CD1c-positive myeloid dendritic cell (primary cell): Measurements from ENCODE around the gene SORCS2.
"Not testable (repeated sequence)": the region's sequence is repeated elsewhere in the genome, so short reads cannot be mapped to it uniquely, and the experiment has no call there.

Experiments
- DNase-seq: peaks from one replicate; pipeline ENCODE4 v3.0.0-alpha.2; 2016; ENCODE audit errors: extremely low spot score

The SORCS2 gene

DNA sequence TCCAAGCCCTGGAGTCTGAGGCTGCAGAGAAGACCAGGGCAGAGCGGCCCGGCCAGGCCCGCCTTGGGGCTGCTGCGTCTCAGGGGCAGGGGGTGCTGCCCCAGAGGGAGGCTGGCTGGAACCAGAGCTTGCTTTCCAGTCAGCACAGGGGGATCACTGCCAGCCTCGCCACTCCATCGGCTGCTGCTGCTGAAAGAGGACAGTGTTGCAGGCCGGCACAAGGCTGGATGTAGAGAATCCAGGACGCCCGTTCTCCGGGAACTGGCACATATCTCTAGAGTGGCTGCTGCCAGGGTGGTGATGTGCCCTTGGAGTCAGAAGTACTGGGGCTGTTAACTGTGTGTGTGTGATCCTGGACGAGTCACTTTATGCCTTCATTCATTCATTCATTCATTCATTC is 31.9 kb upstream of the SORCS2 start:
- no peak for DNase-seq

DNA sequence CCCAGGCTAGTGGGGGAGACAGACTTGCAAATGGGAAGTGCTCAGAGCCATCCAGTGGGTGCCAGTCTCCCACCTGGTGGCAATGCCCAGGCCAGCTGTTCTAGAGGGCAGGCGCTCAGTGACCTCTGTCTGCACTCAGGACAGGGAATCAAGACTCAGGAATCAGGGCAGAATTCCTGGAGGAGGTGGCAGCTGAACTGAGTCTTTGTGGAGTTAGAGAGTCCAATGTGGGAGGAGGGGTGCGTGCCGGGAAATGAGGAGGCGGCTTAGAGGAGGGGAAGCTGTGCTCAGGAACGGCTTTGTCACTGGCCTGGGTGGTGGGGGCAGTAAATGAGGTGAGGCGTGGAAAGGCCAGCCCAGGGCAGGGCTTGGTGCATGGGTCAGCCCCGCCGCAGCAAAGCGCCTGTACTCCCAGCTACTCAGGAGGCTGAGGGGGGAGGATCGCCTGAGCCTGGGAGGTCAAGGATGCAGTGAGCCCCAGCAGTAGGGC is 31.3 kb upstream of the SORCS2 start:
- no peak for DNase-seq

DNA sequence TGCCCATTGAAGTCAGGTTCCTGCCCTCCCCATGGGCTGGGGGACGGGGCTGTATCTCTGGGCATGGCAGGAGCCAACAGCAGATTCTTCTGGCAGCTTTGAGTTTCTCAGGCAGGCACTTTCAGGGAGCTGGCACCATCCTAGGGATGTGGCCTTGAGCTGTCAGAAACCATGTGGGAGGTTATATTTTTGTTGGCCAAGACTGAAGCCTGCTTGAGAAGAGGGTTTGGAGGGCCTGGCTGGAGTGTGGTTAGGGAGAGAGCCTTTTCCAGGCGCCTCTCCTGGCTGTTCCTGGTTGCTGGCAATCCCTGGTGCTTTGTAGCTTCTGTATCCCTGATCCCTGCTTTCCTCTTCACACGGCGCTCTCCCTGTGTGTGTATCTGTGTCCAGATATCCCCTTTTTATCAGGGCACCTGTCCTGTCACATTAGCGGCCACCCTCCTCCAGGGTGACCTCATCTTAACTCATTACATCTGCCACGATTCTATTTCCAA is 30.6 kb upstream of the SORCS2 start:
- no peak for DNase-seq

DNA sequence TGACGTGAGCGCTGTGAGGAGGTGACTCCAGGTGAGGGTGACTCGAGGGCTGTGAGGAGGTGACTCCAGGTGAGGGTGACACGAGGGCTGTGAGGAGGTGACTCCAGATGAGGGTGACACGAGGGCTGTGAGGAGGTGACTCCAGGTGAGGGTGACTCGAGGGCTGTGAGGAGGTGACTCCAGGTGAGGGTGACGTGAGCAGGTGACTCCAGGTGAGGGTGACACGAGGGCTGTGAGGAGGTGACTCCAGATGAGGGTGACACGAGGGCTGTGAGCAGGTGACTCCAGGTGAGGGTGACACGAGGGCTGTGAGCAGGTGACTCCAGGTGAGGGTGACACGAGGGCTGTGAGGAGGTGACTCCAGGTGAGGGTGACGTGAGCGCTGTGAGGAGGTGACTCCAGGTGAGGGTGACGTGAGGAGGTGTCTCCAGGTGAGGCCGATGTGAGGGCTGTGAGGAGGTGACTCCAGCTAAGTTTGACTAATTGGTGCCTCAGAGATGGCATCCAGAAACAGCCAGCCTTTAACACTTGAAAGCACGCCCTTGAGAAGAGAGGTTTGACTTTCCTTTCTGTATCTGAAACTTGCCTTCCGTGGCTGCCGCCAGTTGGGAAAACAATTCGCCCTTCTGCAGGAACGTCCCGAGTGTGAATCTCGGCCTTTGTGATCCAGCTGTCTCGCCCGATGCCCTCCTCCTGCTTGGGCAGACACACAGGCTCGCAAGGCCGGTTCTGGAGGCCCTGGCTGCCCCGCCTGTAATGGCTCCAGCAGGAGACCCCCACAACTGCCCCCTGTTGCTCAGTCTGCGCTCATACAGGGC is 27.1 kb upstream of the SORCS2 start:
- not testable (repeated sequence) for DNase-seq

DNA sequence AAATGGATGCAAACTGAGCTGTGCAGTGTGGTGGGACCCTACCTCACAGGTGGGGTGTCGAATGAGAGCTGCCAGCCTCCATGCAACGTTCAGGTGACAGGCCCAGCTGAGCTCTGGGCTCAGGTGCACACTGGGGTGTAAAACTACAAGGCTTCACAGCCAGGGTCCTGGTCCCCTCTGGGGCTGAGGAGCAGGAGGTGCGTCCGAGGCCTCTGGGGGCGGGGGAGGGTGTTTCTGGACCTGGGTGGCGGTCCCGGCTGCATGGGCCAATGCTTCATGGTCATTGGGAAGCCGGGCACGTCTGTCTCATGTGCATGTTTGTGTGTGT is 26.5 kb upstream of the SORCS2 start:
- no peak for DNase-seq

DNA sequence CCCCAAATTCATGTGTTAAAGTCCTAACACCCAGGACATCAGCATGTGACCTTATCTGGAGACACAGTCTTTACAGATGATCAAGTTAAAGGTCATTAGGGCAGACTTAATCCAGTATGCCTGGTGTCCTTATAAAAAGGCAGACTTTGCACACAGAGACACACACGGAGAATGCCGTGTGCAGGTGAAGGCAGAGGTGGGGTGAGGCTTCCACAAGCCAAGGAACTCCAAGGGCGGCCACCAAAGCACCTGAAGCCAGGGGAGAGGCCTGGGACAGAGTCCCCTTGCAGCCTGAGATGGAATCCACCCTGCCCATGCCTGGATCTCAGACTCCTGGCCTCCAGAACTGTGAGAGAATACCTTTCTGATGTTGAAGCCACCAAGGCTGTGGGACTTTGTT is 26.1 kb upstream of the SORCS2 start:
- no peak for DNase-seq

DNA sequence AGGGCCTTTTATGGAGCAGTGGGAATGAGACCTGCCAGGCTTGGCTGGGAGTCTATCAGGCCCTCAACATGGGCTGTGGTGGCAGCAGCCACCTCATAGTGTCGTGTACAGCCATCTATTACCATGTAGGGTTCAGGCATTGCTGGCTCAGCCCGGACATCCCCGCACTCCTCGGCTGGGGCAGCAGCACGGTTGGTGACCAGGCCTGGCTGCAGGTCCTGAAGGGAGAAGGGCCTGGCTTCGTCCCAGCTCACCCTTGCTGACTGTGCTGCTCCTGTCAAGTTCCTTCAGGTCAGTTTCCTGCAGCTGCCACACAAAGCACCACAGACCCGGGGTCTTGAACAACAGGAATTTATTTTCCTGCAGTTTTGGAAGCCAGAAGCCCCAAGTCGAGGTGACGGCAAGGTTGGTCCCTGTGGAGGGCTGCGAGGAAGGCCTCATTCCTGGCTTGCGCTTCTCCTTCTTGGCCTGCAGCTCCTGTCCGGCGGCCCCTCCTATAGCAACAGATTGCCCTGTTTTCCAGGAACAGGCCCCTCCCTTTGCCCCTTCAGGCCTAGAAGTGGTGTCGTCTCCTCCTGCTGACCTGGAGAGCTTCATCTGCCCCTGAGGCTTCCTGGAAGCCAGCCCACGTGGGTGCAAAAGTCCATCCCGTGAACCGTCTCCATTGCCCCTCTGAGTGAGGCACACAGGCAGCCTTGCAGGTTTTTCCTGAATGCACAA is 25.2 kb upstream of the SORCS2 start:
- DNase-seq, result no peak

GRCh38 chr4:7167706-7168105 is 24.6 kb upstream of the SORCS2 start:
- DNase-seq, result no peak

- DNase-seq, result no peak
Measured at GRCh38 chr4:7168106-7168505, 24.2 kb upstream of the SORCS2 start.

GRCh38 chr4:7169134-7169533 is 23.2 kb upstream of the SORCS2 start:
- DNase-seq, result no peak

- DNase-seq, result no peak
Measured at GRCh38 chr4:7170012-7170411, 22.3 kb upstream of the SORCS2 start.

DNA sequence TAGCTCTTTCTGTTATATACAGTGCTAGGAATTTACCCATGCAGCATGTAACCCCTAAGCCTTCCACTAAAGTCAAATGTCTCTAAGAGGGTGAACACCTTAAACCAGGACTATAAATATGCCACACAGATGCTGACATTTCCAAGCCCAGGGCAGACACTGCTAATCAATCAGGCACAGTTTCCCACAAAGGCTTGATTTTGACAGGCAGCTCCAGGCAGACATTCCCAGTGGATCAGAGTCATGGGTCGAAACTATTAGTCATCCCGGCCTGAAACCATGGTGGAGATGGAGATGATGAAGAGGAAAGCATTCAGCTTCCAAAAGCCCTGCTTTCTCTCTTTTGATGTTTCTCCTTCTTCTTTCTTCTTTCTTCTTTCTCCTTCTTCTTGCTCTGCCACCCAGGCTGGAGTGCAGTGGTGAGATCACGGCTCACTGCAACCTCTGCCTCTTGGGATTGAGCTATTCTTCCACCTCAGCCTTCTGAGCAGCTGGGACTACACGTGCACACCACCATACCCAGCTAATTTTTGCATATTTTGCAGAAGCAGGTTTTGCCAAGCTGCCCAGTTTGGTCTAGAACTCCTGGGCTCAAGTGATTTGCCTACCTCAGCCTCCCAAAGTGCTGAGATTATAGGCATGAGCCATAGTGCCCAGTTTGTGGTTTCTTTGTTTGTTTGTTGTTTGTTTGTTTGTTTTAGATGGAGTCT is 21.0 kb upstream of the SORCS2 start:
- DNase-seq, result no peak

DNA sequence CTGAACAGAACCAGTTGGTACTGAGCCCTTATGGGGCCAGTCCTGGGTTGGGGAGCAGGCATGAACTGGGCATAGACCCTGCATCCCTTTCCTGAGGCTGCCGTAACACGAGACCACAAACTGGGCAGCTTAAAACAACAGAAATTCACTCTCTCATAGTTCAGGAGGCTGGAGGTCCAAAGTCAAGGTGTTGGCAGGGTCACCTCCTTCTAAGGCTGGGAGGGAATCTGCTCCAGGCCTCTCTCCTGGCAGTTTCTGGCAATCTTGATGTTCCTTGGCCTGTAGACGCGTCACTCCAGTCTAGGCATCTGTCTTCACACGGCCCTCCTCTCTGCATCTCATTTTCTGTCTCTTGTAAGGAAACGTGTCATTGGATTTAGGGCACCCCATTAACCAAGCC is 19.8 kb upstream of the SORCS2 start:
- DNase-seq, result no peak

GRCh38 chr4:7172946-7173345 is 19.4 kb upstream of the SORCS2 start:
- no peak for DNase-seq

DNA sequence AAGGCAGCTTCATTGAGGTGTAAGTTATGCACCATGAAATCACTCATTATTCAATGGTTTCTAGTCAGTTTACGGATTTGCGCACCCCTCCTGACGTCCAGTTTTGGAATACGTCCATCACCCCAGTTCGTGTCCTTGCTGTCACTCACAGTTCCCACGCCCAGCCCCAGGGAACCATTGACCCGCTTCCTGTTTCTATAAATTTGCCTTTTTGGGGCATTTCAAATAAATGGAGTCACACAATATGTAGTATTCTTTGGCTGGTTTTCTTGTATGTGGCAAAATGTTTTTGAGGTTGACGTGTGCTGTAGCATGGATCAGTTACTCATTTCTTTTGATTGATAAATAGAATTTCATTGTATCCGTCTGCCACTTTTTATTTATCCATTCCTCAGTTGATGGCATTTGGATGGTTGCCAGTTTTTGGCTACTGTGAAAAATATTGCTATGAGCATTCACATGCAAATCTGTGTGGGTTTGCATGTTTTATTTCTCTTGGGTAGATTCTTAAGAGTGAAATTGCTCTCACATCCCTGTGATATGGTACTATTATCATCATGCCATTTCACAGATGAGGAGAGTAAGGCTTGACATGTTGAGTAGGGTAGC is 18.4 kb upstream of the SORCS2 start:
- DNase-seq, result no peak

- DNase-seq, result no peak
Measured at GRCh38 chr4:7179158-7179557, 13.2 kb upstream of the SORCS2 start.

DNA sequence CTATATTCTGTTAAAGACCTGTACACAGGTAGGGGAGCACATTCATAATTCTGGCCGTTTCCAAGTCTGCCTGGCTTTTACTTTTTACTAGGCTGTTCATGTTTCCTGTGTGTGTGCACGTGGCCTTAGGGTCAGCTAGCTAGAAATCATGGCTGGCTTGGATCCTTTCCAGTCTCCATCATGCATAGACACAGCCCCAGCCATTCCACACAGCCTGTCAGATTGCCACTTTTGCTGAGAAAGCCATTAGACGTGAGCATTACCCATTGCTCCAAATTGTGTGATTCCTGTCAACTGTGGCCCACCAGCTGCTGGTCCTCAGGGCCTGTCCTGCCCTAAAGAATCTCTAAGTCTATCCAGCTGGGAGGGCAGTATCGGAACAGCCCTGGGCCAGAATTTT is 11.4 kb upstream of the SORCS2 start:
- DNase-seq, result no peak

DNA sequence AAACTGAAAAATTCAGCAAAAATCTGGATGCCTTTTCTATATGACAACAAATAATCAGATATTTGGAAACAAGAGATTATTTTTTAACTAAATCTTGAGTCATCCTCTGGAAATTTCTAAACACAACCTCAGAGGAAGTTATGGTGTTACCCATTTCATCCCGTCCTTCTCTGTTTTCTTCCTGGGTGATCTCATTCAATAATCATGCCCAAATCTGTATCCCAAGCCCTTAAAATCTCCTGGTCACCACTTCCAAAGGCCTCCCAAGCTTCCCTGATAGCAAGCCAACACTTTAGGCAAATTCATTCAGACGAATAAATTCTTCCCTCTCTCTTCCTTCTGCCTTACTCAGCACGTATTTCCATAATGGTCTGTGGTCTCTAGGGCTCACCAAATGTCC is 9.7 kb upstream of the SORCS2 start:
- no peak for DNase-seq

GRCh38 chr4:7183161-7183560 is 9.2 kb upstream of the SORCS2 start:
- DNase-seq, result no peak

DNA sequence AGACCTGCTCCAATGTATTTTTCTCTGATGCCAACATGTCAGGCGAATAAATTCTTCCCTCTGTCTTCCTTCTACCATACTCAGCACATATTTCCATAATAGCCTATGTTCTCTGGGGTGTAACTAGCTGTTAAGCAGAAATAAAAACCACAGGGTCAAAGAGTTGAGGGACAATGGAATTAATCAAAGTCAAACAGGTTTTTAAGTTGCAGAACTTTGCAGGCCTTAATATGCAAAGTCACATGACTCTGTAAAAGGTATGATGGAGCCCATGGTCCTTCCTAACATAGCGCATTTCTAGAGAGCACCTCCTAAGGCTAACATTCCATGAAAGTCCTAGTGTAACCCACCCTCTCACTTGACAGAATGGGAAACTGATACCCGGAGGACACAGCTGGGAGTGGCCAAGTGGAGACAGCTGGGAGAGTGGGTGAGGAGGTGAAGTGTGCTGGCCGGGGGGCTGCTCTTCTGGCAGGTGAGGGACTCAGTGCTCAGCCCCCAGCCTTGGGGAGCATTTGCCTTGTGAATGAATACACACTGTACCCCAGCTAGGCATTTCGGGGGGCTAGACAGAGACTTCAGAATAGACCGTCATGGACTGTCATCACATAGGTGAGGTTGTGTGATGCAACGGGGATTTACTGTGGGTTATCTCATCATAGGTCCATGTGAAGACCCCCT is 8.4 kb upstream of the SORCS2 start:
- DNase-seq, result no peak

DNA sequence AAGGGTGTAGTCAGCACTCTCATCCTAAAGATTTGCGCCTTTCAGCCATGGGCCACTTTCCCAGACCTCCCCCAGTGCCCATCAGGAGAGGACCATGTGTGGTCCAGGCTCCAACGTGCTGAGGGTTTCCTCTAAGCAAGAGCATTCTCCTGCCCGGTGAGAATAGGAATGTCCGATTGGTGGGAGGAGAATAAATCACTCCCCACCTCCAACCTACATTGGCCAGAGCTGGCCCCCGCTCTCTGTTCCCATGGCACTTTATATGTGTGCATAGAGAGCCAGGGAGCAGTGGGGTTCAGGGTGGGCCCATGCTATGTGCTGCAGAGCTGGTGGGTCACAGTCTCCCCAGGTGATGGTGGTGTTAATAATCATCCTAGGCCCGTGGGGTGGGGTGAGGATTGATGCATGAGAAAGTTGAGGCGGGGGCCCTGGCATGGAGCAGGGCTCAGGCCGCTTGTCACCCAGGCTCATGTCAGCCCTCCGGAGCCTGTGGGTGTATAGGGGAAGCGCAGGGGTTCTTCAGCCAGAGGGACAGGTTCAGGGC is 6.8 kb upstream of the SORCS2 start:
- DNase-seq, result no peak
